GM18502 (cell line): ENCODE results near the gene NLK.

Experiments used
- ATAC-seq: cut with Tn5 transposase; IDR thresholded peaks from one replicate; pipeline ENCODE4 v1.9.1; 2021; ENCODE audit warnings: mild to moderate bottlenecking; ENCODE audit not compliant: unreplicated experiment, poor library complexity

NLK gene

GRCh38 chr17:28110184-28110583, 67.7 kb downstream of the NLK start:
- no peak for ATAC-seq

DNA sequence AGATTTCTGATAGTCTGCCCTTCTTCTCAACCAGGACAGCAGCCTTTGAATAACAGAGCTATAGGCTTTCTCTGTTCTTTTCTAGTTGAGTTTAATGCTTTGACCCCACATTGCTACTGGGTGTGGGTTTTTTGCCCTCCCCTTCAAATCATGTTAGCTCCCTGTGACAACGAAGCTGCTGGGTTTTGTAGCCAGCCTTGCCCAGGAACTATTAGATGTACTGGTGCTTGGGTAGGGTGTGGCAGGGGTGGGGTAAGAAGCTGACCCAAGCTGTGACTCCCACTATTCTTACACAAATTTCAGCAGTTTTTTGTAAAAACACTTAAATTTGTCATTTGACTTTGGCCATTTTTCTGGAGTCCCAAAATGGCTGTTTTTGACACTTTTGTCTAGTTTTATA, 69.7 kb downstream of the NLK start:
- no peak for ATAC-seq

GRCh38 chr17:28112606-28113005, 70.1 kb downstream of the NLK start:
- no peak for ATAC-seq

DNA sequence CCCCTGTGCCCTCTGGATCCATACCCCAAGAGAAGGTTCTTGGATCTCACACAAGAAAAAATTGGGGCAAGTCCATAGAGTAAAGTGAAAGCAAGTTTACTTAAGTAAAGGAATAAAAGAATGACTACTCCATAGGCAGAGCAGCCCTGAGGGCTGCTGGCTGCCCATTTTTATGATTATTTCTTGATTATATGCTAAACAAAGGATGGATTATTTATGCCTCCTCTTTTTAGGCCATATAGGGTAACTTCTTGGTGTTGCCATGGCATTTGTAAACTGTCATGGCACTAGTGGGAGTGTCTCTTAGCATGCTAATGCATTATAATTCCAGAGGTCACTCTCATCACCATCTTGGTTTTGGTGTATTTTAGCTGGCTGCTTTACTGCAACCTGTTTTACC, 70.8 kb downstream of the NLK start:
- no peak for ATAC-seq

- no peak for ATAC-seq
Observed at GRCh38 chr17:28115046-28115445, 72.6 kb downstream of the NLK start.

GRCh38 chr17:28117304-28117703, 74.8 kb downstream of the NLK start:
- ATAC-seq: no peak

- no peak for ATAC-seq
Observed at GRCh38 chr17:28118362-28118761, 75.9 kb downstream of the NLK start.

DNA sequence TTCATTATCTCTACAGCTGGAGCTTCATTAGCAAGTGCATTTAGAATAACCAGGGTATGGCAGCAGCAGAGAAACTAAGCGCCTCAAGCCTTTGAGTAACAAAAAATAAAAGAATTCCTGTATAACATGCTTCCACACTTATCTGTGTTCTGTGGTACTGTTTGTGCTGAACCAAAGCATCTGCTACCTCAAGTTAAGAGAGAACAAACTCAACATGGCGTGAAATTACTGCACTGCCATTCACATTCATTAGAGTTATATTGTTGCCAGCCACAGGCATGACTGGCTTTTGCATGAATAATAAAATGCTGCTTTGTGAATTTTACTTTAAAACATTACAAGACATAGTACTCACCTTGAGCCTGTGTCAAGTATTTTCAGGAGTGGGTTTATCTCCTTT, 76.6 kb downstream of the NLK start:
- ATAC-seq: no peak

DNA sequence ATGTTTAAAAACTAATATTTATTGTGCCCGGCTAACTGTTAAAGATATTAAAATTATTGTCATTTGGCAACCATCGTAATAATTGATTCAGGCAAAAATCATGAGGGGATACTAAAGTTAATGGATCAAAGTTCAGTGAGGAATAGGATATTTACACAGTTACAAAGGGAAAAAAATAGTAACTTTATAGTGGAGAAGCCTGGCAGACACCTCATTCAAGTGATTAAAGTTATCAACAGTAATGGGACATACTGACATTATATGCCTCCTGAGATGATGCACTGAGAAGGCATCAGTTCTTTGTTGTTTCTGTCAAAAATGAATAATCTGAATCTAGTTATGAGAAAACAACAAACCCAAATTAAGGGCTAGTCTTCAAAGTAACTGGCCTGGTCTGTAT, 77.1 kb downstream of the NLK start:
- ATAC-seq: no peak

DNA sequence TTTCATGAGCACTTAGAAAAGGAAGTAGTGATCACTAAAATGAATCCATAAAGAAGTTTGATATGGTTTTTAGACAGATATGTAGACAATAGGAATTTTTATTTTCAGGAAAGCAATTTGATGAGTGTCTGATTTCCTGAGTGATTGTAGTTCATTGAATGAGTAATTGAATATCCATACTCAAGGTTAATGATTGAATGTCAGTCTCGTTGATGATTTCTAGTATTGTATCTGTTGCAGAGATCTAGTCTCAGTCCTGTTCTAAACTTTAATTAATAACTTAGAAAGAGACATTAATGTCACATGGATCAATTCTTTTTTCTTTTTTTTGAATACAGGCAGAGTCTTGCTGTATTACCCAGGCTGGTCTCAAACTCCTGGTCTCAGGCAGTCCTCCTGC, 78.3 kb downstream of the NLK start:
- ATAC-seq: no peak

- ATAC-seq: no peak
Observed at GRCh38 chr17:28124962-28125361, 82.5 kb downstream of the NLK start.

DNA sequence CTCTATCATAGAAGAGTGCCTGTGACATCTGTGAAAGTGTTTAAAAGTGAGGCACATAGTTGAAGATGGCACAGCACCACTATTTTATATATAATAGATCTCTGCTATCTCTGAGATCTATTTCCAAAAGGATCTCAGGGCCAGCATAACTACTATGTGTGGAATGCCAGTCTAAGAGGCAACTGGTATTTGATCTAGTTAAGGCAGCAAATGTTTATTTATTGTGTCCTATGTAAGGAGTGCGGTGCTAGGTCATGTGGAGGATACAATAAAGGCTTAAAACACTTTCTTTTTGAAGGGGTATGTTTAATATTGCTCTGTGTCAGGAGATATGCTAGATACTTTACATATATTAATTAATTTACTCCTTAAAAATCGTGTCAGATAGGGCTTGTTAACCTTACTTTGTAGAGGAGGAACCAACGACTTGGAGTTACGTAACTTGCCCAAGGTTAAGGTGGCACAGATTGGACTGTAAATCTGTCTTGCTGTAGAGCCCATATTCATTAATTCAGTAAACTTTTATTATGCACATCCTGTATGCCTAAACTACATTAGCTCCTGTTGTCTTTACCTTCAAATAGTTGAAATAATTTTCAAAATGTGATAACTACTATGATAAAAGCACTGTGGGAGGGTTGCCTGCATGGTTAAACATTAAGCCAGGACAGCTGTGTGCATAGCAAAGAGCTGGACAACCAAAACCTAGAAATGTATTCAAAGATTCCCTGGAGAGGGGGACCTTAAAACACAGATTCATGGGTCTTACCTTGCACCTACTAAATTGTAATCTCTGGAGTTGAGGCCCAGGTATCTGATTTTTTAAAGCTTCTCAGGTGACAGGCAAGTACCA, 83.3 kb downstream of the NLK start:
- no peak for ATAC-seq

DNA sequence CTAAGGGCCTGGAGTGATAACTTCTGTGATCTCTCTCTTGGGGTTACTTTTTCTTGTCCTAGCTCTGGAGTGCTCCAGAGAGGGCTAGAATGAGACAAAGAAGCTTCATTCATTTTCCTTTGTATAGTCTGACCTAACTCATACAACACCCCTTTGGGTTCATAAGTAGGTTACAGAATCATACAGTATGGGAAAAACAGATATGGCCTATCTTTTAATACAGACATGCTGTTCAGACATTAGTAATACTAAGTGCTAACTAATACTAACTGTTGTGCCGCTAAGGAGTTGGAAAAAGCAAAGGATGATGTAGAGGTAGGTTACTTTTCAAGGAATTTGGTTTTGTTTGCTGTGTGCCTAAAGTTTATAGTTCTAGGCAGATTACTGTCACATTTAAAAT, 84.7 kb downstream of the NLK start:
- ATAC-seq: no peak

GRCh38 chr17:28128779-28129178, 86.3 kb downstream of the NLK start:
- no peak for ATAC-seq

DNA sequence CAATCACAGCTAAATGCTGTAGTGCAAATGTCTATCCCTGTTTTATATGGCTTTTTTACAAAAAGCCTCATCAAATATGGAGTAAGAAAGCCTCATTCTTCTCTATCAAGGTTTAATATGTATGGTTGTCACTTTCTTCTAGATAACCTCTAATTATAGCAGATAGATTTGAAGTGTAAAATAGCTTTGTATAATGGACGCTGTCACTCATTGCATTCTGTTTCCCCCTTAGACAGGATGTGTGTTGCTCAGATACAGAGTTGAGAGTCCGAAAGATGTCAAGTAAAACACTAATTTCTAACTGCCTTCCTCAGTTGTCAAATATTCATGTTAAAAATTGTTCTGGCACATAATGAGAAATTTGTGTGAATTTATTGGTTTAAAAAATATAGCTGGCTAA, 88.0 kb downstream of the NLK start:
- ATAC-seq: no peak

GRCh38 chr17:28131599-28131998, 89.1 kb downstream of the NLK start:
- no peak for ATAC-seq

DNA sequence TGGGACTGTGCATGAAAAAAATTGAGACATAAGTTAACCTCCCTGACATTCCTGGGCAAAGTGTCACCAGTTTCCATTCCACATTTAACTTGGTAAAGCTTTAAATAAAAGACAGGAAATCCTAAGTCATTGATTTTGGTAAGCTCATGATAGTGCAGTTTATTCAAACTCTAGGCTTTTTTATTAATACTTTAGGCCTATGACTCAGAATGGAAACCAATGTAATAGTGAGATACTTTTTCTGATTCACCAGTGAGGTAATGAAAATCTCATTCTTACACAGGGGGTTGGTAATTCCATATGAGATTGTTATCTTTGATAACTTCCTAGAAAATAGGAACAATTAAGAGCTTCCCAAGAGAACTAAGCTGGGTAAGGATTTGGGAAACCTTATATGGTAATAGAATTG, 91.1 kb downstream of the NLK start:
- ATAC-seq: no peak

GRCh38 chr17:28136923-28137322, 94.4 kb downstream of the NLK start:
- ATAC-seq: no peak

- no peak for ATAC-seq
Observed at GRCh38 chr17:28139822-28140221, 97.3 kb downstream of the NLK start.

DNA sequence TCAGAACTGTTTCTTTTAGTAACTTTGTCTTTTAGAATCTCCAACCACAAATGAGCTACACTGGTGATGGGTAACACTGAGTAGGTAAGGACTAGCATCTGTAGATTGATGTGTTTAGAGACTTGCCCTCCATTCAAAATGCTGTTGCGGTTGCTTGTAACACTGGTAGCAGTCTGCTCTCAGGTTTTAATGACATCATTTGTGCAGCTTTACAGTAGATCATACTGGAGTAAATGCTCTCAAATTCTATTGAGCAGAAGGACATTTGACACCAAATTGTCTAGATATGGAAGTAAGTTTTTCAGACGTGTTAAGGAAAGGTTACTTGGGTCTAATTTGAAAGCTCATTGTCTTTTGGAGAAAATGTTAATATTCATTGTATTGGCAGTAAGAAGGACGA, 98.8 kb downstream of the NLK start:
- ATAC-seq: no peak

- ATAC-seq: no peak
Observed at GRCh38 chr17:28141773-28142172, 99.3 kb downstream of the NLK start.

DNA sequence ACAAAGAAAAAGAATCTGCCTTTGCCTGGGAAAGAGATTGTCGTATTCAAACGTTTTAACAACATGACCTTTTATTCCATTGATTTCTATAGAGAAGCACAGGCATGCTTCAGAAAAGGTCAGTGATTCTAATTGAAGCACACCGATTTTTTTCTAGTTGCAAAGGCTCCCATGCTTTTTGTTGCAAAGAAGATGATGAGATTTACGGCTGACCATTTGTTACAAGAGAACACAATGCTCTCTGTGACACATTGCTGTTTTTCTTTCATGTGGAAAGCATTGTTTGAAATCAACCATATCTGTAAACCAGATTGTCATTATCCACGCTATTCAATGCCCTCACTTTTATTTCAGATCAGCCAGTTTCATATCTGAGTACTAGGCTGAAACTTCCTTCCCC, 99.8 kb downstream of the NLK start:
- no peak for ATAC-seq
